22Rv1 (cell line): ENCODE measurements around the gene ST13.
"Not testable (repeated sequence)": the region's sequence is repeated elsewhere in the genome, so short reads cannot be mapped to it uniquely, and the experiment has no call there.

Experiments
- H3K27ac ChIP-seq: fragments of 450-650 bp; 2 replicates; pipeline ENCODE4 v1.5.1; 2017
- ZFX ChIP-seq: fragments of 450-650 bp; IDR thresholded peaks from 2 replicates; pipeline ENCODE4 v1.6.1; 2017; ENCODE audit warnings: antibody characterized with exemption, borderline replicate concordance
- TF ChIP-seq, protein P1 (sequence below): fragments of 450-650 bp; IDR thresholded peaks from 2 replicates; pipeline ENCODE4 v1.5.1; 2017; ENCODE audit warnings: mild to moderate bottlenecking

The ST13 gene

DNA sequence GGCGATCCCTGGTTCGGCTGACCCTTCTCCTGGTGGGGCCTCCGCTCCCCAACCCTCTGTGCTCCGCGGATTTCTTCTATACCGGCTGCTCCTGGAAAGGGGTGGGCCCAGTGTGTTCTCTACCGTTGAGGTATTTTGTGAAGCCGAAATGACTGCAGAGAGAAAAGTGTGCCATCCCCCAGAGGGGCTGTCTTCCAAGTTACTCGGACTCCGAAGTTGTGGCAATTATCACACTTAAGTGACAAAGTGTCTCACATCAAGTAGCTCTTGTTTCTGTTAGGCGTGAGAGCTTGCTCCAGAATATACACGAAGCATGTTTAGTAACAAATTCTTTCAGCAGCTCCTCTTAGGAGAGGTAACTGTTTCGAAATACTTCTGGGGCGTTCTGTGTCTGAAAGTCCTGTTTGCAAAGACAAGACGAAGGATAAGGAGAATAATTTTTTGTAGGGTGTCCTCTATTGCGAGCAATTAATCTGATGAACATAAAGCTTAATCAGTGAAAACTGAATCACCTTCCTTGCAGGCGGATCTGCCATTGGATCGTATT is 943 bp upstream of the ST13 start:
- TF ChIP-seq, protein P1, sequence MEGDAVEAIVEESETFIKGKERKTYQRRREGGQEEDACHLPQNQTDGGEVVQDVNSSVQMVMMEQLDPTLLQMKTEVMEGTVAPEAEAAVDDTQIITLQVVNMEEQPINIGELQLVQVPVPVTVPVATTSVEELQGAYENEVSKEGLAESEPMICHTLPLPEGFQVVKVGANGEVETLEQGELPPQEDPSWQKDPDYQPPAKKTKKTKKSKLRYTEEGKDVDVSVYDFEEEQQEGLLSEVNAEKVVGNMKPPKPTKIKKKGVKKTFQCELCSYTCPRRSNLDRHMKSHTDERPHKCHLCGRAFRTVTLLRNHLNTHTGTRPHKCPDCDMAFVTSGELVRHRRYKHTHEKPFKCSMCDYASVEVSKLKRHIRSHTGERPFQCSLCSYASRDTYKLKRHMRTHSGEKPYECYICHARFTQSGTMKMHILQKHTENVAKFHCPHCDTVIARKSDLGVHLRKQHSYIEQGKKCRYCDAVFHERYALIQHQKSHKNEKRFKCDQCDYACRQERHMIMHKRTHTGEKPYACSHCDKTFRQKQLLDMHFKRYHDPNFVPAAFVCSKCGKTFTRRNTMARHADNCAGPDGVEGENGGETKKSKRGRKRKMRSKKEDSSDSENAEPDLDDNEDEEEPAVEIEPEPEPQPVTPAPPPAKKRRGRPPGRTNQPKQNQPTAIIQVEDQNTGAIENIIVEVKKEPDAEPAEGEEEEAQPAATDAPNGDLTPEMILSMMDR, result no peak
- no peak for TF ChIP-seq ZFX

DNA sequence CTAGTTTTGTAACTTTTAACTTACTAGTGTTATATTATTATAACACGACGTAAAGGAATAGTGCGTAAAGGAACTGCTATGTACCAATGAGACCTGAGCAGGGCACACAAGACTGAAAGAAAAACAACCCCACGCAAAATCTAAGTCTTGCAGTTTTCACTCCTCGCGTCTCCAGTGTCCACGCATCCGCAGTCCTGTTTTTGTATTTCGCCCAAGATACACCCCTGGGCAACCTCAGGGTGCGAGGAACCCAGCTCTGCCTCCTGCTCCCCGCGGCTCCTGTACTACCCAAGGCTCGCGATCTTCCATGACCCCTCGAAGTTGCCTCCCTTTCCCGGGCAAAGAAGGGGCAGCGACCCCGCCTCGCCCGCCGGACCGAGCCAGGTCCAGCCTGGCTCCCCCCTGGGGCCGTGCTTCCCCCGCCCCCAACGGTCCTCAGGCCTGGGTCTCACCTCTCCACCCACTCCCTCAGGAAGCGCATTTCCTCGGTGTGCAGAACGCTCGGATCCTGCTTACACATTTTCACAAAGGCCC is 393 bp downstream of the ST13 start:
- no peak for TF ChIP-seq ZFX
- TF ChIP-seq, protein P1, result no peak
- H3K27ac ChIP-seq, result peak overlapping the region; percentile 95

More for the DNA sequence above, 943 bp upstream of the ST13 start:
- peak overlapping the region; percentile 95 for H3K27ac ChIP-seq

DNA sequence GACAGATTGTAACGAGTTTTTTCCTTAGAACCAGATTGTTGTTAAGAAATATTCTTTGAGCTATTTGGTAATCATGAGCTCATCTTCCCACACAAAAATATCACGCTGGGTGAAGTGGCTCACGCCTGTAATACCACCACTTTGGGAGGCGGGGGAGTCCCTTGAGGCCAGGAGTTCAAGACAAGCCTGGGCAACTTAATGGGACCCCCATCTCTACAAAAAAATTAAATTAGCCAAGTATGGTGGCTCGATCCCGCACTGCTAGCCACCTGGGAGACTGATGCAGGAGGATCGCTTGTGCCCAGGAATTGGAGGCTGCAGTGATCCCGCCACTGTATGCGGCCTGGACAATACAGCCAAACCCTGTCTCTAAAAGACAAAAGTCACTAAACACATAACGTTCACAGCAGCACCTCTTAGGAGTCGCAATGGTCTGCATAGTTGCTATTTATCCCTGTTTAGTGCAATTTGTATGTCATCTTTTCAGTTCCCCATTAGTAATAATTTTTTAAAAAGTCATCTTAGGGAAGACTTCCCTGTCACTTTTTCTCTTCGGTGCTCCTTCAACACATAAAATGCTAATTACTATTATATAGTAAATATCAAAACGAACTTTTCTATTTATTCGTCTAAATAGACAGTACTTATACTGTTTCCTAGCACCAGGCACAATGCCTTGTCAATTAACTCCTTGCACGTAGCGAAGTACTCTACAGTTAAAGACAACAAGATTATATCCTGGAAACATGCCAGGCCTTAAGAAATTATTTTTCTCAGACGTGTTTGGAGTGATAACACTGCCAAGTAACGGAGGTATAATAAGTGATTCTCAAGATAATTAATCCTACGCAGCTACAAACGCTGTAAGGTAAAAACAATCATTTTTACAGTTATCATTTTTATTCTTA is 1.1 kb downstream of the ST13 start:
- peak overlapping the region; percentile 95 for H3K27ac ChIP-seq
- TF ChIP-seq, protein P1, result no peak
- TF ChIP-seq ZFX, result no peak

DNA sequence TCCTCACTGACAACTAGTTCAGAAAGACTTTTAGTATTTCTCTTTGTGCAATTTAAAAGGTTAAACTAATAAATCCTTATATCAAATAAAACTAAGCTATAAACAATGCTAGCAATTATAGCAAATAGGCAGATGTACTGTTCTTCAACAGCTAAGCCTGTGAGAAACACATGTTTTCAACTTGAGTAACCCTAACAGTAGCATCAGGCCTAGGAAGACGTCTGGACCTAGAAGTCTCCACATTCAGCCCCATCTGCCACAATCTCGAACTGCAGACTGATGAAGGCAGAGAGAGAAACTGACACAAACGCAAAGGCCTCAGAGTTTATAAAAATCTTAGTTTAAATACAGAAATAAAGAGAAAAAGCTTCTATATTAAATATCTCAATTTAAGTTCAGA is 2.5 kb downstream of the ST13 start:
- H3K27ac ChIP-seq, result no peak overlapping the region
- TF ChIP-seq ZFX, result no peak
- TF ChIP-seq, protein P1, result no peak

DNA sequence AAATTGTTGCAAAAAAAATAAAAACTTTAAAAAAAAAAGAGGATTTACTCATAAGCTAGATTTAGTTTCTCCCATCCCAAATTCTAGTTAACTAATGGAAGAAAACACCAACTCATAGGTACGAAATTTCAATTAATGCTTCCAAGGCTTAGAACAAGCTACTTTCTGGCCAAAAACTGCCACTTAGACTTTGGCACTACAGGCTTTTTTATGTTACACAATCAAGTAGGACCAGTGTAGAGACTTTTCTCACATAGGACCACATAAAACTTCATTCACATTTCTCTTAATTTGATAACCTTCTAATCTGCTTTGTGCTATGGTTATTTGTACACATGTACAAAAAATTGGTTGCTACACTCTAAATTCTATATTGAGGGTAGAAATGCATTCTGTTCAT is 3.1 kb downstream of the ST13 start:
- H3K27ac ChIP-seq, result no peak overlapping the region
- no peak for TF ChIP-seq ZFX
- TF ChIP-seq, protein P1, result no peak

DNA sequence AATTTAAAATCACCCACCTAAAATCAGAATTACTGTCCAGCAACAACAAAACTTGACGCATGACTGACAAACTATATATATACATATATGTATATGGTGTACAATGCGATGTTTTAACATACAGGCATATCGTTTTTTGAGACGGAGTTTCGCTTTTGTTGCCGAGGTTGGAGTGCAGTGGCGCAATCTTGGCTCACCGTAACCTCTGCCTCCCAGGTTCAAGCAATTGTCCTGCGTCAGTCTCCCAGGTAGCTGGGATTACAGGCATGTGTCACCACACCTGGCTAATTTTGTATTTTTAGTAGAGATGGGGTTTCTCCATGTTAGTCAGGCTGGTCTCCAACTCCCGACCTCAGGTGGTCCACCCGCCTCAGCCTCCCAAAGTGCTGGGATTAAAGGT is 10.6 kb downstream of the ST13 start:
- not testable (repeated sequence) for H3K27ac ChIP-seq

DNA sequence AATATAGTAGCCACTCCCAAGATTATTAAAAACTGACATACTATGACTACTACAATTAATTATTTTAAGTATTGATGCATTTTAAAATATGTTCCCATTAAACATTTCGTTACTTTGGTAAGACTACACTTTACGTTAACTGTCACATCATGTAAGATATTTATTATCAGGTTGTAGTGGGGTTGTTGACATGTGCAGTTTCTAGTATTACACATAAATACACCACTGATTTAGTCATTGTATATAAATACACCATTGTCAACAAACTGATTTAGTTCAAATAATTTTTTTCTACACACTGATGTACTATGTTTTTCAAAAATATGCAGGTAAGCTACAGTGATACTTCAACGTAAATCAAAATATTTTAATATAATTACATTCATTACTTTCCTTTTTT is 11.5 kb downstream of the ST13 start:
- no peak overlapping the region for H3K27ac ChIP-seq
- no peak for TF ChIP-seq ZFX
- TF ChIP-seq, protein P1, result no peak
